WTC11 (cell line): ENCODE data around the gene BLZF1. TPM values are rescaled to one million over a fixed set of nuclear protein-coding genes. Genes with fewer than 3 reads are reported as not detected.

Experiments
- ATAC-seq: fragments of 200-7000 bp; cut with Tn5 transposase; 2 replicates; pipeline ENCODE4 v1.10.0; 2021; ENCODE audit warnings: mild to moderate bottlenecking, moderate library complexity
- CTCF ChIA-PET: fragments of 300-600 bp; sonication (Branson Sonifier 250); formaldehyde crosslinking; loops from one replicate; lab custom pipeline; 2021; ENCODE audit warnings: antibody characterized with exemption; lab: Charles Lee
- POLR2A ChIA-PET: fragments of 350-600 bp; sonication (Branson Sonifier 250); formaldehyde crosslinking; loops from one replicate; lab custom pipeline; 2021; ENCODE audit warnings: antibody characterized with exemption; lab: Charles Lee
- DNase-seq: peaks from one replicate; pipeline ENCODE4 v3.0.0; 2021; ENCODE audit warnings: low spot score
- H3K27ac Mint-ChIP-seq: 2 replicates; pipeline ENCODE4 v1.8.0; 2021; ENCODE audit warnings: mixed read lengths
- H3K27me3 Mint-ChIP-seq: 2 replicates; pipeline ENCODE4 v1.8.0; 2021; ENCODE audit warnings: low read depth, mild to moderate bottlenecking, moderate library complexity, mixed read lengths
- H3K36me3 Mint-ChIP-seq: 2 replicates; pipeline ENCODE4 v1.8.0; 2021; ENCODE audit warnings: mixed read lengths
- H3K4me1 Mint-ChIP-seq: 2 replicates; pipeline ENCODE4 v1.8.0; 2022; ENCODE audit warnings: mixed read lengths
- H3K4me3 Mint-ChIP-seq: 2 replicates; pipeline ENCODE4 v1.8.0; 2021; ENCODE audit warnings: mild to moderate bottlenecking, moderate library complexity, mixed read lengths
- H3K9me3 Mint-ChIP-seq: 2 replicates; pipeline ENCODE4 v1.8.0; 2021; ENCODE audit warnings: mixed read lengths
- AR ChIP-seq: fragments of 250-450 bp; sonication (Bioruptor Pico); IDR thresholded peaks from 2 replicates; pipeline ENCODE4 v1.9.0; 2021; ENCODE audit warnings: mild to moderate bottlenecking
- E2F1 ChIP-seq: sonication (generic); formaldehyde crosslinking; IDR thresholded peaks from 2 replicates; pipeline ENCODE4 v1.8.0; 2022; ENCODE audit warnings: mild to moderate bottlenecking, missing genetic modification reagents
- GTF2I ChIP-seq: fragments of 250-450 bp; sonication (Bioruptor Pico); conservative IDR thresholded peaks from 2 replicates; pipeline ENCODE4 v1.4.0; 2021; ENCODE audit warnings: mild to moderate bottlenecking
- KAT7 ChIP-seq: sonication (generic); formaldehyde crosslinking; IDR thresholded peaks from 2 replicates; pipeline ENCODE4 v1.8.1; 2023; ENCODE audit warnings: missing genetic modification reagents, mild to moderate bottlenecking, borderline replicate concordance
- MYBL2 ChIP-seq: sonication (generic); formaldehyde crosslinking; IDR thresholded peaks from 2 replicates; pipeline ENCODE4 v1.8.1; 2023; ENCODE audit warnings: mild to moderate bottlenecking, moderate library complexity, missing genetic modification reagents
- NFE2L1 ChIP-seq: sonication (generic); formaldehyde crosslinking; IDR thresholded peaks from 2 replicates; pipeline ENCODE4 v1.8.1; 2023; ENCODE audit warnings: missing genetic modification reagents
- RELA ChIP-seq: sonication (generic); formaldehyde crosslinking; IDR thresholded peaks from 2 replicates; pipeline ENCODE4 v1.8.1; 2022; ENCODE audit warnings: missing genetic modification reagents, mild to moderate bottlenecking, borderline replicate concordance
- SOX15 ChIP-seq: fragments of 250-450 bp; sonication (Bioruptor Pico); IDR thresholded peaks from 2 replicates; pipeline ENCODE4 v1.9.0; 2021; ENCODE audit warnings: mild to moderate bottlenecking
- STAT6 ChIP-seq: sonication (generic); formaldehyde crosslinking; conservative IDR thresholded peaks from 2 replicates; pipeline ENCODE4 v1.8.1; 2023; ENCODE audit warnings: mild to moderate bottlenecking, low read depth, missing genetic modification reagents, moderate library complexity
- ZSCAN18 ChIP-seq: fragments of 250-450 bp; sonication (Bioruptor Pico); IDR thresholded peaks from 2 replicates; pipeline ENCODE4 v2.1.2; 2022; ENCODE audit warnings: mild to moderate bottlenecking, moderate library complexity
- total RNA-seq: library from RNA; stranded (reverse); gene quantifications from 3 replicates; pipeline ENCODE4 v1.2.3, GENCODE V29; 2021
- TF ChIP-seq, protein P1 (sequence below): fragments of 250-450 bp; sonication (Bioruptor Pico); conservative IDR thresholded peaks from 2 replicates; pipeline ENCODE4 v1.9.0; 2021; ENCODE audit warnings: mild to moderate bottlenecking
- TF ChIP-seq, protein P2 (sequence below): sonication (generic); formaldehyde crosslinking; IDR thresholded peaks from 2 replicates; pipeline ENCODE4 v1.8.1; 2023; ENCODE audit warnings: mild to moderate bottlenecking, missing genetic modification reagents, borderline replicate concordance

BLZF1 gene
- total RNA-seq, 1 experiment from 2014 or later, result 8.3 TPM

GRCh38 chr1:169326261-169326955, 41.6 kb upstream of the BLZF1 start:
- ChIA-PET CTCF (interaction anchor here (2.7 kb wide), 1 partner anchor 22 kb away, joined by 8 read pairs; no protein-coding TSS in a partner anchor), POLR2A (no interaction called here)
- Mint-ChIP-seq H3K27ac (no peak overlapping the region; the same call in 1 of the 2 replicates), H3K4me1 (peaks cover 19% of the 10 kb centered on the region), H3K27me3 (no peaks in the 10 kb centered on the region; the same call in 1 of the 2 replicates), H3K36me3 (no peaks in the 10 kb centered on the region), H3K9me3 (peaks cover 18% of the 10 kb centered on the region; the same call in 1 of the 2 replicates), H3K4me3 (no peak overlapping the region)
- ATAC-seq (no peak), DNase-seq (no peak)
- no peak for TF ChIP-seq AR (CRISPR knock-in tag)
- TF ChIP-seq GTF2I (CRISPR knock-in tag), result no peak
- TF ChIP-seq STAT6 (CRISPR knock-in tag), result no peak
- TF ChIP-seq, protein P1, sequence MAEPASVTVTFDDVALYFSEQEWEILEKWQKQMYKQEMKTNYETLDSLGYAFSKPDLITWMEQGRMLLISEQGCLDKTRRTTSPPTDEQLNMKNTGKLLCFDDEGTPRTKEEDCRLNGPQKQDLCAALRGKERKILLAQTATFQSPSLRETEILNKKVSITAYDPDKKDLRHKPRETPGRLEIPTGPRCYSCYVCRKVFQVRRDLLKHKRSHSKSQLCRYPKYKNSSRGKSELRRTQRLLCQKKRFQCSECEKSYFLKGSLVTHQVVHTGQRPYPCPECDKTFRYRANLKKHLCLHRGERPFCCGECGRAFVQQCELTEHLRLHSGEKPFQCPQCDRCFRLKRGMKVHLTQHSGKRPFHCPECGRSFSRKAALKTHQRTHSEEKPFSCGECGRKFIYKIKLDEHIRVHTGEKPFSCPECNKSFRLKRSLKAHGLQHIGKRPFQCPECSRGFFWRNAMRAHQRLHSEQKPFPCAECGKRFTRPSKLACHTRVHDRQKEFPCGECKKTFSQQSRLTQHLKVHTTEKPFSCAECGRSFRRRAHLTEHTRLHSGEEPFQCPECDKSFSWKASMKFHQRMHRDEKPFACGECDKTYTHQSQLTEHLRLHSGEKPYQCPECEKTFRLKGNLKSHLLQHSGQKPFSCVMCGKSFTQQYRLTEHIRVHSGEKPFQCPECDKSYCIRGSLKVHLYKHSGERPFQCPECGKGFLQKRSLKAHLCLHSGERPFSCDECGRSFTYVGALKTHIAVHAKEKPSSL, result no peak
- TF ChIP-seq, protein P2, sequence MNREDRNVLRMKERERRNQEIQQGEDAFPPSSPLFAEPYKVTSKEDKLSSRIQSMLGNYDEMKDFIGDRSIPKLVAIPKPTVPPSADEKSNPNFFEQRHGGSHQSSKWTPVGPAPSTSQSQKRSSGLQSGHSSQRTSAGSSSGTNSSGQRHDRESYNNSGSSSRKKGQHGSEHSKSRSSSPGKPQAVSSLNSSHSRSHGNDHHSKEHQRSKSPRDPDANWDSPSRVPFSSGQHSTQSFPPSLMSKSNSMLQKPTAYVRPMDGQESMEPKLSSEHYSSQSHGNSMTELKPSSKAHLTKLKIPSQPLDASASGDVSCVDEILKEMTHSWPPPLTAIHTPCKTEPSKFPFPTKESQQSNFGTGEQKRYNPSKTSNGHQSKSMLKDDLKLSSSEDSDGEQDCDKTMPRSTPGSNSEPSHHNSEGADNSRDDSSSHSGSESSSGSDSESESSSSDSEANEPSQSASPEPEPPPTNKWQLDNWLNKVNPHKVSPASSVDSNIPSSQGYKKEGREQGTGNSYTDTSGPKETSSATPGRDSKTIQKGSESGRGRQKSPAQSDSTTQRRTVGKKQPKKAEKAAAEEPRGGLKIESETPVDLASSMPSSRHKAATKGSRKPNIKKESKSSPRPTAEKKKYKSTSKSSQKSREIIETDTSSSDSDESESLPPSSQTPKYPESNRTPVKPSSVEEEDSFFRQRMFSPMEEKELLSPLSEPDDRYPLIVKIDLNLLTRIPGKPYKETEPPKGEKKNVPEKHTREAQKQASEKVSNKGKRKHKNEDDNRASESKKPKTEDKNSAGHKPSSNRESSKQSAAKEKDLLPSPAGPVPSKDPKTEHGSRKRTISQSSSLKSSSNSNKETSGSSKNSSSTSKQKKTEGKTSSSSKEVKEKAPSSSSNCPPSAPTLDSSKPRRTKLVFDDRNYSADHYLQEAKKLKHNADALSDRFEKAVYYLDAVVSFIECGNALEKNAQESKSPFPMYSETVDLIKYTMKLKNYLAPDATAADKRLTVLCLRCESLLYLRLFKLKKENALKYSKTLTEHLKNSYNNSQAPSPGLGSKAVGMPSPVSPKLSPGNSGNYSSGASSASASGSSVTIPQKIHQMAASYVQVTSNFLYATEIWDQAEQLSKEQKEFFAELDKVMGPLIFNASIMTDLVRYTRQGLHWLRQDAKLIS (CRISPR knock-in tag), result no peak
- no peak for TF ChIP-seq NFE2L1 (CRISPR knock-in tag)

GRCh38 chr1:169326956-169327268, 41.1 kb upstream of the BLZF1 start:
- Mint-ChIP-seq H3K36me3 (no peaks in the 10 kb centered on the region), H3K27ac (no peak overlapping the region), H3K4me1 (peaks cover 19% of the 10 kb centered on the region), H3K9me3 (peaks cover 18% of the 10 kb centered on the region; the same call in 1 of the 2 replicates), H3K4me3 (no peak overlapping the region), H3K27me3 (no peaks in the 10 kb centered on the region; the same call in 1 of the 2 replicates)
- POLR2A ChIA-PET, result no interaction called here
- CTCF ChIA-PET, result interaction anchor here (0.6 to 2.7 kb wide), 2 partner anchors 22 to 363 kb away, joined by 4 to 8 read pairs; no protein-coding TSS in a partner anchor
- no peak for TF ChIP-seq SOX15 (CRISPR knock-in tag)
- no peak for TF ChIP-seq KAT7 (CRISPR knock-in tag)
- no peak for TF ChIP-seq E2F1 (CRISPR knock-in tag)
- TF ChIP-seq STAT6 (CRISPR knock-in tag), result no peak
- TF ChIP-seq ZSCAN18 (CRISPR knock-in tag), result no peak
- no peak for TF ChIP-seq MYBL2 (CRISPR knock-in tag)
- TF ChIP-seq GTF2I (CRISPR knock-in tag), result no peak
- TF ChIP-seq, protein P1, result no peak
- TF ChIP-seq RELA (CRISPR knock-in tag), result no peak
- DNase-seq (no peak), ATAC-seq (no peak)
